ENCODE measurements around the gene UBXN4. TPM values are rescaled to one million over a fixed set of nuclear protein-coding genes. Genes with fewer than 3 reads are reported as not detected.
"Not testable (repeated sequence)": the region's sequence is repeated elsewhere in the genome, so short reads cannot be mapped to it uniquely, and the experiment has no call there.

UBXN4 gene
- total RNA-seq, 2 donors from 2014 or later = 122 to 156 TPM

DNA sequence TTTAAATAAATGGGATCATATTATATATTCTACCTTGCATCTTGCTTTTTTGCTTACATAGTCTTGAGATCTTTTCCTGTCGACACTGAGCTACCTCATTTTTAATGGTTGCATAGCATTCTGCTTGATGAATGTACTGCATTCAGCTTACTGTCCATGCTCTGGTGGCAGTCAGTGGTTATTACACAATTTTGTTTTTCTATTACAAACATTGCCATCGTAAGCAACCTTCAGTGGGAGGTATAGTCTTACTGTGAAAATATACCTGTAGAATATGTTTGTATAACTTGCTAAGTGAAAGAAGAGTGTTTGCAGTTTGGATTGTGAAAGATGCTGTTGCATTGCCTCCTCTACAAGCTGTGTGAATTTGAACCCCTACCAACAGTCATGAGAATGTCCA lies 43.4 kb downstream of the UBXN4 start:
- Mint-ChIP-seq H3K9me3 (no peaks in the 10 kb centered on the region), H3K36me3 (ENCODE audit: low read depth) (peaks cover 74% of the 10 kb centered on the region), H3K27me3 (no peaks in the 10 kb centered on the region), H3K4me1 (peaks cover 4% of the 10 kb centered on the region), H3K4me3 (no peak overlapping the region), H3K27ac (no peak overlapping the region)
- no peak for ATAC-seq (replicated peaks)

GRCh38 chr2:135786823-135787222 lies 45.2 kb downstream of the UBXN4 start:
- no peaks in the 10 kb centered on the region for H3K9me3 Mint-ChIP-seq
- H3K27ac Mint-ChIP-seq = peak overlapping the region; percentile 18
- no peaks in the 10 kb centered on the region for H3K27me3 Mint-ChIP-seq
- ATAC-seq (replicated peaks) = no peak
- H3K36me3 Mint-ChIP-seq (ENCODE audit: low read depth) = peaks cover 56% of the 10 kb centered on the region
- H3K4me3 Mint-ChIP-seq = no peak overlapping the region
- H3K4me1 Mint-ChIP-seq = peaks cover 4% of the 10 kb centered on the region

GRCh38 chr2:135790423-135790822 lies 48.8 kb downstream of the UBXN4 start:
- Mint-ChIP-seq H3K27ac (no peak overlapping the region), H3K4me1 (peaks cover 10% of the 10 kb centered on the region), H3K36me3 (ENCODE audit: low read depth) (peaks cover 20% of the 10 kb centered on the region), H3K9me3 (no peaks in the 10 kb centered on the region), H3K4me3 (no peak overlapping the region), H3K27me3 (no peaks in the 10 kb centered on the region)
- no peak for ATAC-seq (replicated peaks)

DNA sequence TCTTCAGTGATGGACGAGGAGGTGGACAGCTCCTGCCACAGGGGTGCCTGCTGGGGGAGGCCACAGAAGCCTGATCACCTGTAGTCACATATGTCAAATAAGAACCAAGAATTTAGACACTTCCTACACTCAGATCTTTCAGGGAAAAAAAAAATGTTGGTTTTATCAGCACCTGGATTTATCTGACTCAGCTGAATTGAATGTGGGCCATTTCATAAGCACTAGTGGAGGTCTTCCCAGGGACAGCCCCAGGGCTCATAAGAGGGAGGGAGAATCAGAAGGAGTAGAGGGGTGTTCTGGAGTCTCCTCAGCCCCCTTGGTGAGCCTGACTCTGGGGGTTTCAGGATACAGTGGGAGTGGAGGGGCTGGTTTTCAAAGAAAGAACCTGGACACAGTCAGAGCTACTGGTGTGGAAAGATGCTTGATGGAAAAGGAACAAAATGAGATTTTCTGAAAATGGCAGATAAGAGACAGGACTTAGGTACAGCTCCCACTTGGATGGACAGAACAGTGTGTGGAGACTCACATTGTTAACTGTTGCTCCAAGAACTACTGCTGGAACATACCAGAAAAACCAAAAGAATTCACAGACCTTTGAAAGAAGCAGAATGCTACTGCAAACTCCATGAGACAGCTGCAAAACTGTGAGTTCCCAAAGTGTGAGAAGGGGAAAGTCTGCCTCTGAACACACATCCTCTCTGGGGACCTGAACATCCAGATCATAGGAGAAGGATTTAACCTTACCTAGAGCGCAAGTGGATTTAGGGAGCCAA lies 49.9 kb downstream of the UBXN4 start:
- Mint-ChIP-seq H3K4me3 (no peak overlapping the region), H3K36me3 (ENCODE audit: low read depth) (peaks cover 9% of the 10 kb centered on the region), H3K27ac (no peak overlapping the region), H3K27me3 (no peaks in the 10 kb centered on the region), H3K4me1 (peaks cover 10% of the 10 kb centered on the region), H3K9me3 (no peaks in the 10 kb centered on the region)
- ATAC-seq (replicated peaks) = no peak

DNA sequence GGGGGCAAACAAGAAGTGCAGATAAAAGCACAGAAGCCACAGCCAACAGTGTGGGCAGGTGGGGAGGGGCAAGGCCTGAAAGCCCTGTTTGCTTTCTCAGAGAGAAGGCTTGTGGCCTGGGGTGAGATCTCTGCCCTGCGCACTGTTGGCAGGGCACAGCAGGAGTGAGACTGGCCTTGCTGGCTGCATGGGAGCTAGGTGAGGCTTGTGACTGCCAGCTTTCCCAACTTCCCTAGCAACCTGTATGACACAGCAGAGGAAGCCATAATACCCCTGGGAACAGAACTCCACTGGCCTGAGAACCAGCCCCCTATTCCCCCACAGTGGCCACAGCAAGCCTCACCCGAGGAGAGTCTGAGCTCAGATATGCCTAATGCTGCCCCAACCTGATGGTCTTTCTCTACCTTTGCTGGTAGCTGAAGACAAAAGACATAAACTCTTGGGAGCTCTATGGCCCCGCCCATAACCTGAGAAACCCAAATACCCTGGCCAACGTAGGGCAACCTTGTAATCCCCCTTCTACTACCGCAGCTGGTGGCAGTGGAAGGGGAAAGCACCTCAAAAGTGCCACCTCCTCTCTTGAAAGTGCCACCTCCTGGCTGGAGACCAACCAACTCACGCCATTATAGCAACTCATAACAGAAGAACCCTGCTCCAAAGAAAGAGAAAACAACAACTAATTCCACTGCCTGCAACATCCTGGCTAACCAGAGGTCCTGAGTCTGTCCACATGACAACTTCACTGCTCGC lies 50.9 kb downstream of the UBXN4 start:
- Mint-ChIP-seq H3K9me3 (no peaks in the 10 kb centered on the region), H3K36me3 (ENCODE audit: low read depth) (no peaks in the 10 kb centered on the region), H3K27me3 (no peaks in the 10 kb centered on the region), H3K4me3 (no peak overlapping the region), H3K27ac (peak overlapping the region; percentile 7), H3K4me1 (peaks cover 14% of the 10 kb centered on the region)
- peak; percentile 70 for ATAC-seq (replicated peaks)

GRCh38 chr2:135795641-135796040 lies 54.0 kb downstream of the UBXN4 start:
- not testable (repeated sequence) for H3K27ac Mint-ChIP-seq; ATAC-seq (replicated peaks); H3K36me3 Mint-ChIP-seq (ENCODE audit: low read depth); H3K9me3 Mint-ChIP-seq; H3K27me3 Mint-ChIP-seq; H3K4me3 Mint-ChIP-seq
- H3K4me1 Mint-ChIP-seq = peaks cover 16% of the 10 kb centered on the region

DNA sequence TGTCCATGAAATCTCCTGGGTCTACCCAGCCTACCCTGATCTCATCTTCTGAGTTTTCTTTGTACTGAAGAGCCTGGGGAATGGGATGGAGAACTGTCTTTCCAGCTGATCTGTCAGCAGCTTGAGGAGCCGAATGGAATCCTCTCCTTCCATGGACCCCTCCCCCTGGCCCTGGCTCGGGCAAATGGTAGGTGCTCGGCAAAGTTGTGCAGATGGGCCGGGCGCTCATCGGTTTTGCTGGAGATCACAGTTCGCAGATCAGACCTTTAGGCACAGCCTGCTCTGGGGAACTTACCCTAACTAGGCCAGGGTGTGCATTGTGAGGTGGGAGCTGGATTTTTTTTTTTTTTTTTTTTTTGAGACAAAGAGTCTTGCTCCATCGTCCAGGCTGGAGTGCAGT lies 55.0 kb downstream of the UBXN4 start:
- H3K4me3 Mint-ChIP-seq = no peak overlapping the region
- peaks cover 16% of the 10 kb centered on the region for H3K4me1 Mint-ChIP-seq
- no peaks in the 10 kb centered on the region for H3K27me3 Mint-ChIP-seq
- H3K36me3 Mint-ChIP-seq (ENCODE audit: low read depth) = no peaks in the 10 kb centered on the region
- no peaks in the 10 kb centered on the region for H3K9me3 Mint-ChIP-seq
- no peak overlapping the region for H3K27ac Mint-ChIP-seq
- ATAC-seq (replicated peaks) = no peak

- no peaks in the 10 kb centered on the region for H3K27me3 Mint-ChIP-seq
Observed at GRCh38 chr2:135797497-135798274, 56.0 kb downstream of the UBXN4 start.

GRCh38 chr2:135798275-135798705 lies 56.6 kb downstream of the UBXN4 start:
- no peak overlapping the region for H3K4me3 Mint-ChIP-seq
- peaks cover 10% of the 10 kb centered on the region for H3K4me1 Mint-ChIP-seq
- no peak for ATAC-seq (replicated peaks)
- H3K36me3 Mint-ChIP-seq (ENCODE audit: low read depth) = no peaks in the 10 kb centered on the region
- H3K9me3 Mint-ChIP-seq = peaks cover 5% of the 10 kb centered on the region
- no peak overlapping the region for H3K27ac Mint-ChIP-seq
- H3K27me3 Mint-ChIP-seq = no peaks in the 10 kb centered on the region

More at GRCh38 chr2:135797497-135798274, 56.0 kb downstream of the UBXN4 start:
- peak; percentile 75 for ATAC-seq (replicated peaks)
- Mint-ChIP-seq H3K9me3 (peaks cover 5% of the 10 kb centered on the region), H3K27ac (no peak overlapping the region), H3K36me3 (ENCODE audit: low read depth) (no peaks in the 10 kb centered on the region), H3K4me3 (no peak overlapping the region), H3K4me1 (peaks cover 13% of the 10 kb centered on the region)

GRCh38 chr2:135798762-135799161 lies 57.1 kb downstream of the UBXN4 start:
- Mint-ChIP-seq H3K9me3 (peaks cover 5% of the 10 kb centered on the region), H3K27ac (no peak overlapping the region), H3K4me1 (peaks cover 10% of the 10 kb centered on the region), H3K4me3 (no peak overlapping the region), H3K27me3 (no peaks in the 10 kb centered on the region), H3K36me3 (ENCODE audit: low read depth) (no peaks in the 10 kb centered on the region)
- ATAC-seq (replicated peaks) = no peak

- peaks cover 9% of the 10 kb centered on the region for H3K4me1 Mint-ChIP-seq
Observed at GRCh38 chr2:135799738-135800137, 58.1 kb downstream of the UBXN4 start.

GRCh38 chr2:135800513-135801460 lies 59.1 kb downstream of the UBXN4 start:
- H3K27me3 Mint-ChIP-seq = no peaks in the 10 kb centered on the region
- peaks cover 5% of the 10 kb centered on the region for H3K4me1 Mint-ChIP-seq
- no peaks in the 10 kb centered on the region for H3K36me3 Mint-ChIP-seq (ENCODE audit: low read depth)
- H3K27ac Mint-ChIP-seq = no peak overlapping the region
- peaks cover 5% of the 10 kb centered on the region for H3K9me3 Mint-ChIP-seq
- H3K4me3 Mint-ChIP-seq = no peak overlapping the region
- ATAC-seq (replicated peaks) = peak; percentile 39

More at GRCh38 chr2:135799738-135800137, 58.1 kb downstream of the UBXN4 start:
- Mint-ChIP-seq H3K27me3 (no peaks in the 10 kb centered on the region), H3K27ac (no peak overlapping the region), H3K9me3 (peaks cover 5% of the 10 kb centered on the region), H3K36me3 (ENCODE audit: low read depth) (no peaks in the 10 kb centered on the region), H3K4me3 (no peak overlapping the region)
- ATAC-seq (replicated peaks) = no peak

DNA sequence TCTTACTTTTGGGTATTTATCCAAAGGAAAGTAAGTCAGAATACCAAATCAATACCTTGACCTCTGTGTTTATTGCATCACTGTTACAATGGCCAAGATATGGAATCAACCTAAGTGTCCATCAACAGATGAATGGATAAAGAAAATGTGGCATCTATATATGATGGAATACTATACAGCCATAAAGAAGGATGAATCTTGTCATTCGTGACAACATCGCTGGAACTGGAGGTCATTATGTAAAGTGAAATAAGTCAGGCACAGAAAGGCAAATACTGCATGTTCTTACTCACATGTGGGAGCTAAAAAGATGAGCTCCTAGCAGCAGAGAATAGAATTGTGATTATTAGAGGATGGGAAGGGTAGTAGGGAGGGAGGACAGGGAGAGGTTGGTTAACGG lies 60.7 kb downstream of the UBXN4 start:
- Mint-ChIP-seq H3K4me1 (peaks cover 4% of the 10 kb centered on the region), H3K27me3 (no peaks in the 10 kb centered on the region), H3K36me3 (ENCODE audit: low read depth) (no peaks in the 10 kb centered on the region), H3K9me3 (peaks cover 5% of the 10 kb centered on the region), H3K27ac (no peak overlapping the region), H3K4me3 (no peak overlapping the region)
- no peak for ATAC-seq (replicated peaks)
